ENCODE results near the gene RAD51B. TPM values are rescaled to one million over a fixed set of nuclear protein-coding genes. Genes with fewer than 3 reads are reported as not detected.

The RAD51B gene
- total RNA-seq, 2 donors from 2014 or later = 42.6 to 50.0 TPM

DNA sequence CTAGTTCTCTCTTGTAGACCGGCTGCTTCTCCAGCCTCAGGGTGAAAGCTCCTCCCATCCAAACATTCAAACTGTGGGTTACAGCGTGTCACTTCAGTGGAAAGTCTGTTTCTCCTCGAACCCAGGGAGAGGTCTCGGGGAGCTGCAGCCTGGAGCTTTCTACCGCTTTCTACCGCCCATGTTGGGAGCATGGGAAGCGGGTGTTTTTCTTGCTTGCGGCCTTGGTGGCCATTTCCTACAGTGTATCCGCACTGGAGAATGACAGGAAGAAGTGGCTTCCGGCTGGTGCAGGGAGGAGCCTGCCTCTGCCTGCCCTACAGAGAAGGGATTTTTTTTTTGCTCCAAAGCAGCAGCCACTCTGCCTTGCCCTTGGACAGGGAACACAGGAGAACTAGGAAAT is 952.1 kb downstream of the RAD51B start:
- Mint-ChIP-seq H3K27me3 (ENCODE audit: low read depth) (no peaks in the 10 kb centered on the region), H3K4me1 (ENCODE audit: low read depth) (peaks cover 57% of the 10 kb centered on the region), H3K27ac (no peak overlapping the region), H3K4me3 (peak overlapping the region; percentile 43 to 64), H3K36me3 (ENCODE audit: insufficient read depth in 2 of 2) (peaks cover 3 to 7% of the 10 kb centered on the region in 2 donors), H3K9me3 (peaks cover 0 to 9% of the 10 kb centered on the region in 2 donors)
- DNase-seq = no peak
- ATAC-seq (replicated peaks in 1 of 2) = no peak

DNA sequence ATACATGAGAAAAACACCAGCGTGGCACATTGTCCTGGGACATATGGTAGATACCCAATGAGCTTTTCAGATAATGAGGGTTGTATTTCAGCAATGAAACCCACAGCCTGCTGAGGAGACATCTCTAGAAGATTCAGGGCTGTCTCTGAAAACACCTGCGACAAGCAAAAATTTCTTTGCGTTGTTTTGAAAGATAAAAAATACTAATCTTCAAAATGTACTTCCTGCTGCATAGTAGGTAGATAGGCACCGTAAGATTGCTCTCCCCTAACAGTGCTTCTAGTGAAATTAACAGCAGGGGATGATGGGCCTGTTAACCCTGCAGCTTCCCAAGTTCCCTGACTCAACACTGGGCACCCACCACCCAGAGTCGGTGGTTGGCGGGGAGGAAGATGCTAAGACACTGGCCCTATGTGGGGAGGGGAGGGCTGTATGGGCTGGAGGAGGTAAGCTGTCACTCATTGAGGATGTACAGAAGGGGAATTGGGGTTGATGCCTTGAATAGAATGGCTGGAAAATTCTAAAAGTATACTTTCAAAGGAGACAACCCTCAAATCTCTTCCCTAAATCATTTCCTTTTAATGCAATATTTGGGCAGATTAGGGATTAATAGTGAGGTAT is 953.3 kb downstream of the RAD51B start:
- ATAC-seq (replicated peaks in 1 of 2) = no peak
- Mint-ChIP-seq H3K9me3 (peaks cover 0 to 9% of the 10 kb centered on the region in 2 donors), H3K4me1 (ENCODE audit: low read depth) (peaks cover 47% of the 10 kb centered on the region), H3K27ac (no peak overlapping the region), H3K4me3 (no peak overlapping the region), H3K27me3 (ENCODE audit: low read depth) (no peaks in the 10 kb centered on the region), H3K36me3 (ENCODE audit: insufficient read depth in 2 of 2) (peaks cover 3 to 7% of the 10 kb centered on the region in 2 donors)
- no peak for DNase-seq

DNA sequence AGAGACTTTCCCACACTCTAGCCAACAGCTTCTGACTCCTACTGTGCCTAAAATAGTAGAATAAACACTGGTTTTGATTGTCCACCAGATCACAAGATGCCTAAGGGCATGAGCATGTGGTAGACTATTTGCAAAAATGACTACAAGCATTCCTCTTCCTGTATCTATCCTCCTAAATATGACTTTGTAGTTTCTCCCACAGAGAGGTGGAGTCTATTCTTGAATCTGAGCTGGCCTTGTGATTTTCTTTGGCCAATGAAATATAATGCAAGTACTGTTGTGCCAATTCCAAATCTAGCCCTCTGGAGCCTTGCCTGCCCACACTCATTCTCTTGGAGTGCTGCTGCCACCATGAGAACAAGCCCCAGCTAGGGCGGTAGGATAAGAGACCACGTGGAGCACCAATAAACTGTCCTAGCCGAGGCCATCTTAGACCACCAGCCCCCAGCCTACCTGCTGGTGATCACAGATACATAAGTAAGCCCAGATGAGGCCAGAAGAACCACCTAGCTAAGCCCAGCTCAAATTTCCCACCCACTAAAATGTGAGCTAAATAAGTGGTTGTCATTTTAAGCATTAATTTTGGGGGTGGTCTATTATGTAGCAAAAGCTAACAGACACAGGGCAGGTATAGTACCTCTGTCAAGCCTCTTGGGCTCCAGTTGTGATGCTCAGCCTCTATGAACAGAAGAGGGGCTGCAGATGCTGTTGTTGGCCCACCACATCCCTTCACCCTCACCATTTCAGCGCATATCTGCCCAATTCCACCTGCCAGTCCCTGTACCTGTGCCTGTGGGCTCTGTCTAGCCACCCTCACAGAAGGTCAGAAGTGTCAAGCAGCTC is 955.4 kb downstream of the RAD51B start:
- Mint-ChIP-seq H3K4me3 (no peak overlapping the region), H3K27ac (no peak overlapping the region), H3K36me3 (ENCODE audit: insufficient read depth in 2 of 2) (peaks cover 3 to 7% of the 10 kb centered on the region in 2 donors), H3K4me1 (ENCODE audit: low read depth) (peaks cover 62% of the 10 kb centered on the region), H3K9me3 (peaks cover 0 to 9% of the 10 kb centered on the region in 2 donors), H3K27me3 (ENCODE audit: low read depth) (no peaks in the 10 kb centered on the region)
- ATAC-seq (replicated peaks in 1 of 2) (no peak), DNase-seq (no peak)

DNA sequence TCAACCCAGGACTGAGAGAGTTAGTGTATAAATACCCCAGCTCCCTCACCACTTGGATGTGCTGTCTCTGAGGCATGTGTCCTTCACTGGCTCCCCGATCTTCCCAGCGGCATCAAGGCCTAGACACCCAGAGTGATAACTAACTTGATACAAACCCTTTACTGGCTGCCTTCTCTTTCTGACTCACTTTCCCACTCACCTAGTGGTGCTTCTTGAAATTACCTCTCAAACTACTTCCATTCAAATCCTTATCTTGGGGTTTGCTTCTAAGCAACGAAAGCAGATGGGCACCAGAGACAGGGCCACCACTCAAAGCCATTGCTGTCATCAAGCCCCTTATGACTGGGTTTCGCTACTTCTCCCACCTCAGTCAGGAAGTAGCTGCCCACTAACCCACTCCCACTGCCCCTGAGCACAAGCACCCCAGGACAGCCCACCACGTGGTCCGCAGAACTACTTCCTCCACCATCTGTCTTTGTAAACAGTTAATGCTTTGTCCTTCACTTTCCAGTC is 956.1 kb downstream of the RAD51B start:
- DNase-seq (no peak), ATAC-seq (replicated peaks in 1 of 2) (no peak)
- Mint-ChIP-seq H3K4me3 (no peak overlapping the region), H3K9me3 (peaks cover 0 to 9% of the 10 kb centered on the region in 2 donors), H3K27ac (no peak overlapping the region), H3K27me3 (ENCODE audit: low read depth) (no peaks in the 10 kb centered on the region), H3K4me1 (ENCODE audit: low read depth) (peaks cover 62% of the 10 kb centered on the region), H3K36me3 (ENCODE audit: insufficient read depth in 2 of 2) (peaks cover 3 to 7% of the 10 kb centered on the region in 2 donors)

DNA sequence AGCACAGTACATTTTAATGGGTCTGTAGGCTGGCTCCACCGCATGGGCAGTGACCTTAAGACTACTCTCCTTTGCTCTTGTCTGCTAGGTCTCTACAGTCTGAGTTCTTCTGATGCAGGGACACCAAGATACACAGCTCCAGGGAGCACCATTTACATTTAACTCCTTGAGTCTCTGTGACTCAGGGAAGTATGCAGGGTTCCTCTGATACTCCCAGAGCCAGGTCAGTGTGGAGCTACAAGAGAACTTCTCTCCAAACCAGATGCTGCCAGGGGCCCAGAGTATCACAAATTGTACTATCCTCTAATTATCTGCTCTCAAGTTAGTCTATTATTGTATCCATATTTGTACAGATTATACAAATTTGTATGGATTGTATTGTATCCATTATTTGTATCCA is 958.1 kb downstream of the RAD51B start:
- Mint-ChIP-seq H3K9me3 (peaks cover 0 to 9% of the 10 kb centered on the region in 2 donors), H3K4me3 (no peak overlapping the region), H3K27ac (no peak overlapping the region), H3K36me3 (ENCODE audit: insufficient read depth in 2 of 2) (peaks cover 3 to 7% of the 10 kb centered on the region in 2 donors), H3K4me1 (ENCODE audit: low read depth) (peaks cover 67% of the 10 kb centered on the region), H3K27me3 (ENCODE audit: low read depth) (no peaks in the 10 kb centered on the region)
- ATAC-seq (replicated peaks in 1 of 2) (no peak), DNase-seq (no peak)

Other genes starting within 250 kb of the RAD51B start
- gene PIGH, start 219.5 kb upstream of the RAD51B start, total RNA-seq = 10 to 100 TPM; 19.7 to 30.4 TPM
- 10 to 100 TPM in 1 of 2 donors, 1 to 10 TPM in 1; 8.5 to 12.1 TPM for gene ARG2, start 199.9 kb upstream of the RAD51B start, total RNA-seq
- gene VTI1B, start 145.1 kb upstream of the RAD51B start, total RNA-seq = 10 to 100 TPM; 65.7 to 71.3 TPM
- 10 to 100 TPM; 47.4 to 49.9 TPM for gene RDH11, start 124.0 kb upstream of the RAD51B start, total RNA-seq
- not detected for gene RDH12, start 117.9 kb upstream of the RAD51B start, total RNA-seq
- 10 to 100 TPM; 13.7 to 15.4 TPM for gene ZFYVE26, start 3.2 kb upstream of the RAD51B start, total RNA-seq